HAP-1 (cell line): ENCODE measurements around the gene GFOD1.
"Not testable (repeated sequence)": the region's sequence is repeated elsewhere in the genome, so short reads cannot be mapped to it uniquely, and the experiment has no call there.

ENCODE experiments used
- DNase-seq, 2 experiments: peaks; one replicate each; pipeline ENCODE4 v3.0.0-alpha.2; 2016 to 2020; ENCODE audit warnings: low spot score in 2 of 2
- H3K27me3 ChIP-seq: fragments of 250-450 bp; sonication (Bioruptor Pico); 2 replicates; pipeline ENCODE4 v1.5.1; 2020; ENCODE audit warnings: low read depth, mild to moderate bottlenecking, moderate library complexity
- H3K36me3 ChIP-seq: fragments of 250-450 bp; sonication (Bioruptor Pico); replicated peaks from 2 replicates; pipeline ENCODE4 v1.5.1; 2020; ENCODE audit warnings: mild to moderate bottlenecking
- H3K4me1 ChIP-seq: fragments of 250-450 bp; sonication (Bioruptor Pico); 2 replicates; pipeline ENCODE4 v1.5.1; 2020; ENCODE audit warnings: mild to moderate bottlenecking
- H3K4me3 ChIP-seq: fragments of 250-450 bp; sonication (Bioruptor Pico); 2 replicates; pipeline ENCODE4 v1.5.1; 2020; ENCODE audit warnings: mild to moderate bottlenecking, moderate library complexity
- H3K9me3 ChIP-seq: fragments of 250-450 bp; sonication (Bioruptor Pico); 2 replicates; pipeline ENCODE4 v1.5.1; 2020; ENCODE audit warnings: mild to moderate bottlenecking, moderate library complexity
- in situ Hi-C: fragments of 300-500 bp; cut with MboI; formaldehyde crosslinking; loops from 3 replicates; pipeline ENCODE4 v1.14.3; 2020; ENCODE audit warnings: low sequenced_read_pairs, inconsistent platforms, mixed read lengths

The GFOD1 gene

DNA sequence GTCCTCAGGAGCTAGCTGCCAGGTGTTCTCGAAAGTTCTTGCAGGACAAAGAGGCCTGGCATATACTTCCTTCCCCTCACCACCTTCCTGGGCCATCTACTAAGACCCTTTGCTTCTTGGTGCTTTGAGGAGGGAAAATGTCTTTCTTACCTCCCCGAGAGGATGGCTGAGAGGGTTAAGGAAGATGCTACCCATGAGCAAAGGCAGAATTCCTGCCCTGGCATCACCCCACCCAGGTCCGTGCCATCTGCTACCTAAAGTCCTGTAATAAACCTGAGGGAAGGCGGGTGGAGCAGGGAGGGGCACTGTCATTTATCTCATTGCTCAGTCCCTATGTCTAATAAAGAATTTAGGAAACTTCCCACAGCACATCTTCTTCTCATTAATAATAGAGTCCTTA, 16.2 kb downstream of the GFOD1 start:
- no peak overlapping the region for H3K4me3 ChIP-seq
- DNase-seq = no peak
- H3K36me3 ChIP-seq = no peaks in the 10 kb centered on the region
- in situ Hi-C loops = no loop called here
- no peaks in the 10 kb centered on the region for H3K27me3 ChIP-seq
- no peaks in the 10 kb centered on the region for H3K9me3 ChIP-seq
- peaks cover 11% of the 10 kb centered on the region for H3K4me1 ChIP-seq

DNA sequence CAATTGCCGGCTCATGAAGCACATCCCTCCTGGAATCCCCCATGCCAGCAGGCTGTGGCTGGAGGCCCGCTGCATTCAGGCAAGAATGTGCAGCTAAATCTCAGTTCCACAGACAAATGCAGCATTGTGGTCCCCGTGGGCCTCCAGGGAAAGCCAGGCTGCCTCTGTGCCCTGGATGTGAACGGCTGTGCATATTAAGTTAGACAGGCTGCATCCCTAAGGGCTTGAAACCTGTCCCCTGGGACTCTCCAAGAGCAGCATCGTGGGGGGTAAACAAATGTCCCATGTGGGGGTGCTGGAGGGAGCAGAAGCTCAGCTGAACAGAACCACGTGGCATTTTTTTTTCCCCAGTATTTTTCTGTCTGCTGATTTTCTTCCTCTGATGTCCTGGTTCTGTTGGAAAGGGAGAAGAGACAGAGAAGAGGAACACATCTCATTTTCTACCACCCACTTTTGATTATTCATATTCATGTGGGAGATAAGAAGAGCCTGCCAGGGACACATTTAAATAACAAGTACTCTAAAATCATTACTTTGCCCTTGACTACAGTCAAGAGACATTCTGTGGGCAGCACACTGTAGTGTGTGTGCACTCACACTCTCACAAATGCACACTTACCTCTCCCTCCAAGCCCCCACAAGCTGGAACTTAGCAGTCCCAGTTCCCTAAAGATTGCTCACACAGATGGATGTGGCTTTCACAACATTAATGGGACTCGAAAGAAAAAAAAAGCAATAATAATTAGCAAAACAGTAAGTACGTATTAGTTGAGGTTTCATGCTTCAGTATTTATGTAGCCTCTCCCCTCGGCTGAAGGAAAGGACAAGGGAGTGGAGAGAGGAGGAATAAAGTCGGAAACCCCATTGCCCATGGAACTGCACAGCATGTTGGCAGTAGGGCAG, 16.9 kb downstream of the GFOD1 start:
- peak in 1 of 2 experiments; percentile 28 for DNase-seq
- Histone ChIP-seq H3K36me3 (no peaks in the 10 kb centered on the region), H3K9me3 (no peaks in the 10 kb centered on the region), H3K4me3 (no peak overlapping the region), H3K27me3 (no peaks in the 10 kb centered on the region), H3K4me1 (peaks cover 11% of the 10 kb centered on the region)
- in situ Hi-C loops = no loop called here

- no peak for DNase-seq
- in situ Hi-C loops = no loop called here
- peaks cover 11% of the 10 kb centered on the region for H3K4me1 ChIP-seq
Measured at GRCh38 chr6:13469693-13470092, 17.7 kb downstream of the GFOD1 start.

DNA sequence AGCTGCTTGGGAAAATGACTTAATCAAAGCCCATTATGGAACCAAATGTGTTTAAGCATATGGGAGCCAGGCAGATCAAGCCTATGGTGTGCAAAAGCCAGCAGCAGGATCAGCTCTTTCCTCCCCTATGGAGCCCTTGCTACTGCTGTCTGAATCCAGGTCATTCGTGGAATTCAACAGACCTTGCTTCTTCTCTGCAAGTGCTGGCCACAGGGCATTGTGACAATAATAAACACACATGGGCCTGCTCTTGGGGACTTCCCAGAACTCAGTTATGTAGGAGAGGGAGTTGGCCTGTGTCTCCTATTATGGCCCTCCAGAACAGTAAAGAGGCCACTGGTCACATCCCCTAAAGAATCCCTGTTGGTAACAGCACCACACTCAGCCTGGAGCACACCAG, 18.6 kb downstream of the GFOD1 start:
- no peaks in the 10 kb centered on the region for H3K27me3 ChIP-seq
- no peak for DNase-seq
- H3K4me3 ChIP-seq = no peak overlapping the region
- H3K36me3 ChIP-seq = no peaks in the 10 kb centered on the region
- H3K4me1 ChIP-seq = peaks cover 11% of the 10 kb centered on the region
- in situ Hi-C loops = no loop called here
- H3K9me3 ChIP-seq = no peaks in the 10 kb centered on the region

More at GRCh38 chr6:13469693-13470092, 17.7 kb downstream of the GFOD1 start:
- no peaks in the 10 kb centered on the region for H3K36me3 ChIP-seq
- no peak overlapping the region for H3K4me3 ChIP-seq
- H3K27me3 ChIP-seq = no peaks in the 10 kb centered on the region
- H3K9me3 ChIP-seq = no peaks in the 10 kb centered on the region

DNA sequence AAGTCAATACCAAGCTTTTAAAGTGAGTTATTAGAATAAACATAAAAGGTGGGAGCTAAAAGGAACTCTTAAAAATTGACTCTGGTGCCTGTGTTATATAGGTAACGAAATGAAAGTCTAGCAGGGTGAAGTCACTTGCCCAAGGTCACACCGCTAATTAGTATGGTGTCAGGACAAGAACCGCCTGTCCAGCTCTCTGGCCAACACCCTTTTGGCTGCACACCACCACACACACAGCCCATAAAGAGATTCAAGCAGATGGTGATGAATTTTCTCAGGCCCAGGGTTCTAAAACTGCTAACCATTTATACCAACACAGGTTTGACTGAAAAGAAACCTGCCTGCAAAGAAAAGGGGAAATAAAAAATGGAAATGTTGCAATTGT, 20.2 kb downstream of the GFOD1 start:
- no peaks in the 10 kb centered on the region for H3K27me3 ChIP-seq
- no peak for DNase-seq
- no peak overlapping the region for H3K4me3 ChIP-seq
- H3K9me3 ChIP-seq = no peaks in the 10 kb centered on the region
- H3K4me1 ChIP-seq = peaks cover 11% of the 10 kb centered on the region
- in situ Hi-C loops = no loop called here
- no peaks in the 10 kb centered on the region for H3K36me3 ChIP-seq

GRCh38 chr6:13466304-13467215, 20.8 kb downstream of the GFOD1 start:
- Histone ChIP-seq H3K4me3 (no peak overlapping the region), H3K4me1 (peaks cover 11% of the 10 kb centered on the region), H3K36me3 (no peaks in the 10 kb centered on the region), H3K9me3 (no peaks in the 10 kb centered on the region), H3K27me3 (no peaks in the 10 kb centered on the region)
- in situ Hi-C loops = no loop called here
- DNase-seq = no peak

DNA sequence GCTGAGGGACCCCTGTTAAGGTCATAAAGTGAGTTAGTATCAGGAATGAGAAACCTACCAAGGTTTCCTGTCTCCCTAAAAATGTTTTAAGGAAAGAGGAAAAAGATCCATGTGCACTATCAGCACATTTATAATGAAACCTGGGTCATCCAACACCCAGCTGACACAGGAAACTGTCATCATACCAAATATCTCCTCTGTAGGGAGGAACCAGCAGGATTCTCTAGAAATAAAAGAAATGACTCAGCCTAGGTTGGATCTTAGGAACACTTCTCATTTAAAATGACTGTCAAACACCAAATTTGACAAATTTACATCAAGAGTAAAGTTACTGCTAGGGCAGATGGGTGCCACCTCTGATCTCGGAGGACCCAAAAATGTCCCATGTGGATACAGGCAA, 21.7 kb downstream of the GFOD1 start:
- H3K36me3 ChIP-seq = no peaks in the 10 kb centered on the region
- DNase-seq = no peak
- in situ Hi-C loops = no loop called here
- no peaks in the 10 kb centered on the region for H3K27me3 ChIP-seq
- no peaks in the 10 kb centered on the region for H3K9me3 ChIP-seq
- peaks cover 7% of the 10 kb centered on the region for H3K4me1 ChIP-seq
- H3K4me3 ChIP-seq = no peak overlapping the region

- no peaks in the 10 kb centered on the region for H3K27me3 ChIP-seq
- in situ Hi-C loops = no loop called here
Measured at GRCh38 chr6:13463941-13464340, 23.5 kb downstream of the GFOD1 start.

DNA sequence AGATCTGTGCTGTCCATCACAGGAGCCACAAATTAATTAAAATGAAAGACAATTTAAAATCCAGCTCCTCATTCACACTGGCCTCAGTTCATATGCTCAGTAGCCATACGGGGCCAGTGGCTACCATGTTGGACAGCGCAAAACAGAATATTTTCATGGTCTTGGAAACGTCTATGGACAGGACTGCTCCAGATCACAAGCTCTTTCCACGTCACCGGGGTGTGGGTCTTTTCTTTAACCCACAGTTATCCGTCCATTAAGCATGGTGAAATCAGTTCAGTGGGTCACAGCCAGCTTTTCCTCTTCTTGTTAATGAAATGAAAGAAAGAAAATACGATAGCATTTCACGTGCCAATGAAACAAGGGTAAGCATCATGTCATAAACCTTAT, 24.1 kb downstream of the GFOD1 start:
- Histone ChIP-seq H3K4me1 (no peaks in the 10 kb centered on the region), H3K27me3 (no peaks in the 10 kb centered on the region), H3K4me3 (no peak overlapping the region), H3K9me3 (no peaks in the 10 kb centered on the region), H3K36me3 (no peaks in the 10 kb centered on the region)
- no peak for DNase-seq
- in situ Hi-C loops = no loop called here

More at GRCh38 chr6:13463941-13464340, 23.5 kb downstream of the GFOD1 start:
- Histone ChIP-seq H3K36me3 (no peaks in the 10 kb centered on the region), H3K4me3 (no peak overlapping the region), H3K9me3 (no peaks in the 10 kb centered on the region), H3K4me1 (no peaks in the 10 kb centered on the region)
- no peak for DNase-seq

GRCh38 chr6:13462458-13463327, 24.7 kb downstream of the GFOD1 start:
- in situ Hi-C loops = no loop called here
- Histone ChIP-seq H3K4me1 (no peaks in the 10 kb centered on the region), H3K27me3 (no peaks in the 10 kb centered on the region), H3K36me3 (no peaks in the 10 kb centered on the region), H3K9me3 (no peaks in the 10 kb centered on the region), H3K4me3 (no peak overlapping the region)
- DNase-seq = no peak

DNA sequence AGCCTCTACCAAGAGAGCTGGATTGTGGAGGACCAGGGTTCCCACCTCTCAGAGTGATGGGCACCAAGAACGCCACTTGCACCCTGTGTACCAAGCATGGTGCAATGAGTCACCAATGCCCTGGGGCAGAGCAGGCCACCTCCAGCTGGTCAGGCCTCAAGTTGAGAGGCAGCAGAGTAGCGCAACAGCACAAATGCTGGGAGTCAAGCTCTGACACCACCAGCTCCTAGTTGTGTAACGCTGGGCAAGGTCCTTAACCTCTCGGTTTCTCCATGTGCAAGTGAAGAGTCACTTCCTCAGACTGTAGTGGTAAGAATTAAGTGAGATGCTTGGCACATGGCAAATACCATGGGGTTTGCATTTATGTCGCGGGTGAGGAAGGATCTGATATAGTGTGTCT, 25.6 kb downstream of the GFOD1 start:
- DNase-seq = no peak
- no peaks in the 10 kb centered on the region for H3K9me3 ChIP-seq
- no peaks in the 10 kb centered on the region for H3K4me1 ChIP-seq
- no peaks in the 10 kb centered on the region for H3K27me3 ChIP-seq
- in situ Hi-C loops = no loop called here
- H3K4me3 ChIP-seq = no peak overlapping the region
- no peaks in the 10 kb centered on the region for H3K36me3 ChIP-seq

DNA sequence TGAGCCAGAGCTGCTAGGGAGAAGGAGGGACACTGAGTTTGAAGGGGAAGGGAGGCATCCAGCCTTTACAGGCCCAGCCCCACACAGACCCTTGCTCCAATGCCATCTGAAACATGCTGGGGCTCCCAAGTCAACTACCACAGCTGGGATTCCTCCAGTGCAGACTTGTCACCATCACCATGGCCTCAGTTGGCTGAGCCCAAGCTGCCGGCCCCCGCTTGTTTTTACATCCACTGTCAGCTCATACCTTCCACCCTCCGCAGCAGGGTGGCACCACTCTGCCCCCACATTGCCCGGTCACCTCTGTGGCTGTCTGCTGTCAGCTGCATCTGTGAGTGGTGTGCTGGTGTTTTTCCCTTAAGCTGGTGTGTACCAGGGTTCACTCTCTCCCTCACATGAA, 26.1 kb downstream of the GFOD1 start:
- in situ Hi-C loops = no loop called here
- H3K4me1 ChIP-seq = no peaks in the 10 kb centered on the region

DNA sequence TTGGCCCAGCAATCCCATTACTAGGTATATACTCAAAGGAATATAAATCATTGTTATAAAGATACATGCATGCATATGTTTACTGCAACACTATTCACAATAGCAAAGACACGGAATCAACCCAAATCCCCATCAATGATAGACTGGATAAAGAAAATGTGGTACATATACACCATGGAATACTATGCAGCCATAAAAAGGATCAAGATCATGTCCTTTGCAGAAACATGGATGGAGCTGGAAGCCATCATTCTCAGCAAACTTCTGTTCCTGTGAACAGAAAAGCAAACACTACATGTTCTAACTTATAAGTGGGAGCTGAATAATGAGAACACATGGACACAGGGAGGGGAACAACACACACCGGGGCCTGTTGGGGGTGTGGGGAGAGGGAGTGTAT, 27.1 kb downstream of the GFOD1 start:
- H3K36me3 ChIP-seq, in situ Hi-C loops: not testable (repeated sequence)

More for the DNA sequence above, 26.1 kb downstream of the GFOD1 start:
- Histone ChIP-seq H3K27me3 (no peaks in the 10 kb centered on the region), H3K36me3 (no peaks in the 10 kb centered on the region), H3K9me3 (no peaks in the 10 kb centered on the region), H3K4me3 (no peak overlapping the region)
- DNase-seq = no peak

More for the DNA sequence above, 27.1 kb downstream of the GFOD1 start:
- not testable (repeated sequence) for H3K4me1 ChIP-seq, DNase-seq, H3K9me3 ChIP-seq, H3K4me3 ChIP-seq, H3K27me3 ChIP-seq
